ELF-1 (cell line): Measurements from ENCODE around the gene CNTNAP3B.
"Not testable (repeated sequence)": the region's sequence is repeated elsewhere in the genome, so short reads cannot be mapped to it uniquely, and the experiment has no call there.

Experiments used
- DNase-seq: peaks from one replicate; pipeline ENCODE4 v3.0.0-alpha.2; 2016; ENCODE audit warnings: low read depth, low spot score

The CNTNAP3B gene

DNA sequence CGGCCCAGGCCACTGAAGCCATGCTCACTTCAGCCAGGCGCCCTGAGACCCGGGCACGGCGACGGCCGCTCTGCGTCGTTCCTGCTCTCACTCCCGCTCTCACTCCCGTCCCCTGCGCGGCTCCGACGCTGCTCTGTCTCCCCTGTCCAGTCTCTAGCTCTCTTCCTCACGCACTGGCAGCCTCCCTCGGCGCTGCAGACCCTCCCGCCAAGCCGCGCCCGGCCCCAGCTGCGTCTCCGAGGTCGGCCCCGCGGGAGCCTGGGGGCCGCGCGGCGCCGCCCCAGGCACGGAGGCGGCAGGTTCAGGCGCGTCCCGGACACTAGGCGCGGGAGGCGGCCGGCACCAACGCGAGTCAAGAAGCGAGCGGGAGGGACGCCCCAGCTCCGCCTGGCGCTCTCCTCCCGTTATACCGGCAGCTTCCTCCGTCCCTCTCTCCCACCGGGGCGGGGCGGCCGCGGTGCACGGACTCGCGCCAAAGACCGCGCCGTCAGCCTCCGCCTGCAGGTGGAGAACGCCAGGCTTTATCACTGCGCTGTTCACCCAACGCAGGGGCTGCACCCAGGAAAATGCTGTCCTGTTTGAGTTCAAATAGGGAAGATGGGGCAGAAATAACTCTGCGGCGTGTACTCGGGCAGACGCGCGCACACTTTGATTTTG, at the start of gene CNTNAP3B:
TSS of gene CNTNAP3B (minus strand) at position 354 of the 657 bp plus-strand sequence. CDS start at position 22, 332 bp downstream.
- not testable (repeated sequence) for DNase-seq

DNA sequence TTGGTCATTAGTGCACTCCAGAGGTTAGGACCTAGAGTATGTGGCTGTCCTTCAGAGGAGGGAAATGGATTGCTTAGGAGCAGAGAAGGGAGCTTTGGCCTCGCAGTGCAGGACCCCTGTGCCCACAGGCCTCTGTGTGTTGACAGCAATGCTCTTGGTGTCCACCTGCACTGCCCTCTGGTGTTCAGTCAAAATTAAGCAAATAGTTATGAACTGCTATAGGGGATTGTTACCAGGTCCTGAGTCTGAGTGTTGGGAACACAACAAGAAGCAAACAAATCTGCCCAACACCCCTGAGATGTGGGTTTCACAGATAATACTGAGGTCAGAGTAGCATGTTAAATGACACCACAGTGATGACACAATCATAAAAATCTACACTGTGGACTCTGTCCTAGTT, 31.1 kb upstream of the CNTNAP3B start:
- not testable (repeated sequence) for DNase-seq

DNA sequence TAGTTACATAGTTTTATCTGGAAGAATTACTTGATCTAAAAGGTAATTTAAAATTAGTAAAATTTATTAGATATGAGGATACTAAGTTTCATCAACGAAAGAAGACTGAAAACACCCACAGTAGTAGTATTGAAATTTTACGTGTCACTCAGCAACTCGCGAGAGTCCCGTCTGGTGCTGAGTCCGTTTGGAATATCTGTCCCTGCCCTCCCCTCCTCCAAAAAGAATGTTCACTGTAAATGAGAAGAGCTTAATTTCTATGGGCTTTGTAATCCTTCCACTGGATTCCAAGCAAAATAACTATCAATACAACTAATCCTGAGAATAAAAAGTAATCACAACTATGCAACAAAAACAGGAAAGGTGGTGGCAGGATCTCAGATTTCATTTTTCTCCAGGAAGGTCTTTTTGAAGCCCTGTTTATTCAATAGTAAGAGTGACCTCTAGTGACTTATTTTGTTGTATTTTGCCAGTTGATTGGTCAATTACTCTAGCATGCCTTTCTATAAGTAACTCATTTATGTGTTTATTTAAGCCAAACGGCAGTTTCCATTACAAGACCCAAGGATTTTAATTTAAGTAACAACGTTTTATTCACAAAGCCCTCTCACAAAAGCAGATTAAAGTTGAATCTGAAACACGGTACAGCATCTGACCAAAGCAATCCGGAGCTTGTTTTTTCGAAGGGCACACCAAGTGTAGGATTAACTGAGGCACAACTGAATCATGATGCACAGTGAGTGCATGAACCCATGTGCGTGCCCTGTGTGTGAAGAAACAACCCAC, 2.0 kb downstream of the CNTNAP3B start:
- not testable (repeated sequence) for DNase-seq

DNA sequence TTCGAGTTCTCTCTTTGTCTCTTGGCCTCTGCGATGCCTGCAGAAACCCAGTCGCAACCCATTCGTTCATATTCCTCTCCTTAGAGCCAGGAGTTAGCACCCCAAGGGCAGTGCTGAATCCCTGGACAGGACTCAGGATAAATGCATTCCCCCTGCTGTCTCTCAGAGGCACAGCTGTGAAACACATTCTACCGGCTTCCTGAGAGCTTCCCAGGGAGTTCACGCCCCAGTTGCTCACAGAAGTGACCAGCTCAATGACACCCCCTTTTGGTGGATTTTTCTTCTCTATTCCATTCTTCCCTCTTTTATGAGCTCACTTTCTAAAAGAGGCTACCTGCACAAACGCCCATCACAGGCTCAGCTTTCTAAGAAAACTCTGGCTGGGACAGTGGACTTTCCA, 8.2 kb downstream of the CNTNAP3B start:
- peak; percentile 13 for DNase-seq

DNA sequence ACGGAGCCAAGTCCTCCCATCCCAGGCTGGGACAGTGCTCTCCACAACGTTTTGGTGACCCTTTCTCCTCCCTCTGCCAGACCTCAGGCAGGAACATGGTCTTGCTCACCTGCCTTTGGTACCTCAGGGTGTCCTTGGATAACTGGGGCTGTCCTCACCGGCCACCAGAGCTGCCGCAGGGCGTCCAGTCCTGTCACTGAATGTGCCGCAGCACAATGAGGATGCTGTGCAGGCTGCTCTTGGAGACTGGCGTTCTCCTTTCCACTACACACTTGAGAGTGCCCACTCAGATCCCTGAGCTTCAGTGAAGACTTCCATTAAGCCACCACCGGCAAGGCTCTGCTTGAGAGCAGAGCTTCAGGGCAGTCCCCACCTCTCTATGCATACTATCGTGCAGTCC, 33.3 kb downstream of the CNTNAP3B start:
- not testable (repeated sequence) for DNase-seq

DNA sequence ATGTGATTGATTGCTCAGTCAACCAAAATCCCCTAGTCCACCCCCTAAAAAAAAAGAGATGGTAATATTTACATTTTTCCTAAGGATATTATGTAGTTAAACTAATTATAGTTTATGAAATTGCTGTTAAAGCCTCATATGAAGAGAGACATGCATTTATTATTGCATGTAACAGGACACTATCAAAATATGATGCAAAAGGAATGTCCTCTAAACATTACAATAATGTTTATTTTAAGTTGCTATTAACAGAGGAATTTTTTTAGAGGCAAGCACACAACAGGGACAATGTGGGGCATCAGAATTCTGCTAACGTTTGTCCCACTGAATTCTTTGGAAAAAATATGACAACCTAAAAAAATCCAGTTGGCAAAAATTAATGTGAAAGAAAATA, 44.7 kb downstream of the CNTNAP3B start:
- not testable (repeated sequence) for DNase-seq

DNA sequence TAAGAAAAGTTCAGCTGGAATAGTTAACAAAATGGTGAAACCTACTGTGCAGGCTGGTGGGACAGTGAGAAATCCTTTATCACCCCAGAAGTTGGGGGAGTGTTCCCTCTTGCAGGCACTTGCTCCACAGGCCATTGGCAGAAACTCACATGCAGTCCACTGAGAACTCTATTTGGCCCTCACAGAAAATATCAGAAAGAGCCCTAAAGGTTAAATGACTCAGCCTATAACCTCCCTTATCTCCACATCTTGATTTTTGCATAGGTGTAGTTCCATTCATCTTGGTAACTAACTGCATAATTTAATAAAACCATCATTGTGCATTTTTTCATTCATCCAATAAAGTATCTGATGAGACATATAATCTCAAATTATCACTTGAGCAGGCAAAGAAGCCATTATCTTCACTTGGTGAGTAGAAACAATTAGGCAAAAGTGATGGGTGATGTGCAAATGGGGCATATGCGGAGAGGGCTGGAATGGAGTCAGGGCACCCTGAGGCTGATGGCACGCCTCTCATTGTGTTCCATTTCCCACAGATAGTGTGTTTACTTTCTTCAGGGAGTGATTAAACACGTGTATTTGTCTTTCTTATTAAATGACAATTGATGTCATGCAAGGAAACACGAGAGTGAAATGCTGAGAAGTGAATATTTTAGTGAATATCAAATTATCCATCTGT, 45.2 kb downstream of the CNTNAP3B start:
- DNase-seq, result not testable (repeated sequence)

DNA sequence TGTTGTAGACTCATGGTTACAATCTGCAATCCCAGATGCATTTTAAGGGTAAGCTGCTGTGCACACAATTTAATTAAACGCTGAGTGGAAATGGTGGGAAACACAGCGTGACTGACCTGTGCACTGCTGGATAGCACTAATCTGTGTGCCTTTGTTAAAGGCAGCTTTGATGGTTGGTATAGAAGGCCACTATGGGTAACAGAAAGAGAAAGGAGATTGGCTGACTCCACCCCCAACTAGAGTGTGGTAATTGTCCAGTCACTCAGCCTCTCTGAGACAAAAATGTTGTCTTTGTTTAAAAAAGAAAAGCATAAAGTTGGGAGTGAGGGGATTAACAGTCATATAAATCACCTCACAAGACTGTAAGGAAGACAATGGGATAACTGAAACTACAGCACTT, 48.9 kb downstream of the CNTNAP3B start:
- DNase-seq, result peak; percentile 2

DNA sequence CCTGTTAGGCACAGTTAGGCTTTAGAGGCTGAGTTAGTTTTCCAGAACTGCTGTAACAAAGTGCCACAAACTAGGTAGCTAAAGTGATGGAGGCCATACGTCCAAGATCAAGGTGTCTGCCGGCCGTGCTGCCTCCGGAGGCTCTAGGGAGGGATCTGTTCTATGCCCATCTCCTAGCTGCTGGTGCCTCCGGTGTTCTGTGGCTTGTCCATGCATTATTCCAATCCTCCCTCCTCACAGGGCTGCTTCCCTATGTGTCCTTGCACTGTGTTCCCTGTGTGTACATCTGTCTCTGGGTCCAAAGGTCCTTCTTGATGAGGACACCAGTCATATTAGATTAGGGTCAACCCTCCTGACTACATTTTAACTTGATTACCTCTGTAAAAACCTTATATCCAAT, 54.4 kb downstream of the CNTNAP3B start:
- DNase-seq, result not testable (repeated sequence)

DNA sequence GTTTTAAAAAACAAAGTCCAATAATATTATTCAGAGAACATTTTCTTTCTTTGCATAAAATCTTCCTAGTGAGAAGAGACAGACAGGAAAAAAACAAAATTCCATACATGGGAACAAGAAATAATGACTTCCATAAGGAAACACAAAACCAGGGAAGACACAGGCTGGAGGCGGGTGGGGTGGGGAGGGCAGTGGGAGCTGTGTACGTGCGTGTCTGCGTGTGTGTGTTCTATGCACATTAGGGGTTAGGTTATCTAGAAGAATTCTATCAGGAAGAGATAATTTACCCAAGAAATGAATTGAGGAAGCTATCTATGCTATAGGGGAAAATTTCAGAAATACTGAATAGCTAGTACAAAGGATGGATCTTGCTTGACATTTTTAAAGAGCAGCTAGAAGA, 58.2 kb downstream of the CNTNAP3B start:
- not testable (repeated sequence) for DNase-seq

DNA sequence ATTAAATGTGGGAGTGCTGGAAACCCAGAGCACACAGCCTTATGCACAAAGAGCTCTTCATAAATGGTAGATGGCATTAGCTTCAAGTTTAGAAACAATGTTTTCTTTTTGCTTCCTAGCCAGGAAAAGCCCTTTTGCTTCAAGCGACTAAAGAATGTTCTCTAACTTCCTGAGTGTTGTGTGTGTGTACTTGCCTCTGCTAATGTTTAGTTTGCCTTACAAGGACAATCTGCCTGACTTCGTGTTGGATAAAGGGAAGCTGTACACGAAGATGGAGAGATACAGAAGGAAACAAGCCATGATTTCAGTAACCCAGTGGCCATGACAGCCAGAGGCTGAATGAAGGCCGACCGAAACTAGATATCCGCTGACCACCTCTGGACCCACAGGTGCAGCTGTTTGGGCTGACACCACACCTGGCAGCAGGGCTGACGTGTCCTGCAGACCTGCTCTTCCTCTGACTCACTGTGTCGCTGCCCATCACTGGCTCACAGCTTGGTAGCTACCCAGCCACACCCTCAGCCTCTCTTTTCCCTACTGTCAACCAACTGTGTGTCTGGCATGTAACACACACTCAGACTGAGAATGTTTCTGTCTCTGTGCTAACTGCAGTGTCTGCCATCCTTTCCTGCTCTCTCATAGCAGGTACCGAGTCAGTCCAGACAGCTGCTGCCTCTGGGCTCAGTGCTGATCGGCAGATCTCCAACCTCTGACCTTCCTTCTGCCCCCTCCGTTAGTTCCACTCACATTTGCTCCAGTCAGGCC, 59.0 kb downstream of the CNTNAP3B start:
- not testable (repeated sequence) for DNase-seq

DNA sequence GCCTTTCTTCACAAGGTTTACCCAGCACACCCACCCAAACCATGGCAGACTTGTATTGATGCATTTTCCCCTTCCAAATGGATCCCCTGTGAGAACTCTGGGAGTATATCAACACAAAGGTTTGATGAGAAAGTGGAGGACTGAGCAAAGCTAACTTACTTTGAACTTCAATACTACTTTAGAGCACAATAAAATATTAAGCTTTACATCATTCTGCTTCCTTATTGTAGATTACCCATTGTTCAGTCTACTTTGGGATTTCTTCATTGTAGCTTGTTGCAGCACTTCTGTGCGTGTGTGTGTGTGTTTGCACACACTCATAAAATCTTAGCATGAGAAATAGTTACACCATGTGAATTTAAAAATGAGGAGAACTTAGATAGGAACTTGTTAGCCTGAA, 75.4 kb downstream of the CNTNAP3B start:
- DNase-seq, result not testable (repeated sequence)

DNA sequence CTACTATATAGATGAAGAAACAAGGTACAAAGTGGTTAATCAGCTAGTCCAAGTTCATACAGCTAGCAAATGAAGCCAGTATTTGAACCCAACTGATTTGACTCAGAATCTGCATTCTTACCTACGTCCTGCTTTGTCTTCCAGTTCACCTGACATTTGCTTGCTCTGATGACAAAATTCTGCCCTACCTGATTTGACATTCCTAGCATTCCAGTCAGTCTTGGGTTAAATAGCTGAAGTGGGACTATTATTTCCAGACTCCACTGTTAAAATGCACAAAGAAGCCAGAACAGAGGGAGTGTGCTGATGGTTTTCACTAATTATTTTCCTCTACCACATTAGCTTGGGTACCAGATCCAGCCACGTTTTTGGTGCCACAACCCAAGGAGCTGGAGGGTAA, 78.5 kb downstream of the CNTNAP3B start:
- not testable (repeated sequence) for DNase-seq

DNA sequence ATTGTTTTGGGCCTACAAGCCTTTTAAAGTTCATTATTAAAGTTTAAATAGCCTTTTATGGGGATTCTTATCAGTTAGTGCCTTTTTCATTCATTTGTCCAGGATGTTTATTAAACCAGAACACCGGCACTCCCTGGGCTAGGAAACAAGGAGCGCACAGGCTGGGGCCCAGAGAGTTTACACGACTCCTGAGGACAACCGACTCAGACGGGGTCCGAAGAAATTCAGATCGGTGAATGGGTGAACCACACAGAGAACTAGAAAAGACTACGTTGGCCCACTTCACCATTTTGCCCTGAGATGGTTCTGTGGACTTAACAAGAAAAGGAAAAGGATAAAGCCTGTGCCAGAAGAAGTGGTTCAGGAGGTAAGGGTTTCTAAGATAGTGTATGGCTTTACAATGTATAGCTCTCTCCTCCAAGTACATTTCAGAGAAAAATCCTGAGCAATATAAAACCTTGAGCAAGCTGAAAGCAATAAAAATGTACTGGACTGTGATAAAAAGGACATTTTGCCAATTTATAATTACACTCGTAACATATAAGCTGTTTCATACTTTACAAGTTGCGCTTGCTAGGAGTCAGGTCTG, 84.7 kb downstream of the CNTNAP3B start:
- DNase-seq, result not testable (repeated sequence)

DNA sequence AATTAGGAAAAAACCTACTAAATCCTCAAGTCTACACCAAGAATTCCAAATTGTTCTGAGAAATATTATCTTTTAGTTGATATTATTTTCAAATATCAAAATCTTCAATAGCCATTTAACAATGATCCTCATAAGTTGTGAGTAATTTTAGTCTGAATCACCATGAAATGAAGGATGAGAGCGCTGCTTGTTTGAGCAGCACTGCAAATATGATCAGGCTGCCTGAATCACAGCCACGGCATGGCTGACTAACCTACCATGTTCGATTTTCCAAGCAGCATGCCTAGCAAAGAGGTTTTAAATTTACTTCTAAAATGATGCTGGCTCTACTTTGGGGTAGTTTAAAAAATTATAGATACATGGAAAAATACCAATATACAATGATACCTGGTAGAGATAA, 95.7 kb downstream of the CNTNAP3B start:
- DNase-seq, result not testable (repeated sequence)

DNA sequence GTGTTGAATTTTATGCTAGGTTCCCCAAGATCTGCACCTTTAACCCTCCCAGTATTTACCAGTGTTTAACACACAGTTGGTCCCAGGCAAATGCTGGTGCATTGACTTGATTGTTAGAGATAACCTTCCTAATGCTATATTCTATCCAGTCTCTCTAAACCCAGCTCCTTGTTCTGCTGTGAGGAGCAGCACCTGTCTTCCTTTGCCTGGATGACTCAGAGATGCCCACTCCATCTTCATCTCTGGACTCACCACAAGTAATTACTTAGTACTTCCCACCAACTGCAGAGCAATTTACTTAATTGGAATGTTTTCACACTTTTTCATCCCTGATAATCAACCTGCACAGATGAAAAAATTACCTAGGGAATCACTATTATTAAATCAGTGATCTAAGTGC, 108.6 kb downstream of the CNTNAP3B start:
- DNase-seq, result not testable (repeated sequence)

DNA sequence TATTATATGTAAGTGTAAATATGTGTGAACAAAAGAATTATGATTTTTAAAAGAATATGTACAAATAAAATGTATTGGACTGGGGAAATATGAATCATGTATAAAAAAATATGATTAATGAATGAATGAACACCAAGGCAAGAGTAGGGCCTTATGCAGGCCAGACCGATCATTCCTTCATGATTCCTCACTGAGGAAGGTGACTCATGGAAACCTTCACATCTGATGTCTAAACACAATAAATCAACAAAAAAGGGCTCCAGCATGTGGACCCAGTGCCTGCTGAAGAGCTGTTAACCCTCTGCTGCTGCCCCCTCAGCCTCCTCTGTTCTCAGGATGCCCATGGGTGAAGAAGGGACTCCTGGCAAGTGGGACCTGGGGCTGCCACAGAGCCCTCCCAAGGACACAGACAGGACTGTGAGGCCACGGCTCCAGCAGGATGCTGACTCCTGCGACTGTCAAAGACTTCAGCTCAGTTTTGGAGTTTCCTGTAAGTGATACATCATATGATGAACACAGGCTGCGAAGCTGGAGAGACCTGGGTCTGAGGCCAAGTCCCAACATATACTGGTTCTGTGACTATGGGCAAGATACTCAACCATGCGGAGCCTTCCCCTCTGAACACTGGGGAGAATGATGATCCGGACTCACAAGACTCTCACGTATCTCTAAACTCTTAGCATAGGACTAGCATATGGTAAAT, 110.9 kb downstream of the CNTNAP3B start:
- DNase-seq, result not testable (repeated sequence)

DNA sequence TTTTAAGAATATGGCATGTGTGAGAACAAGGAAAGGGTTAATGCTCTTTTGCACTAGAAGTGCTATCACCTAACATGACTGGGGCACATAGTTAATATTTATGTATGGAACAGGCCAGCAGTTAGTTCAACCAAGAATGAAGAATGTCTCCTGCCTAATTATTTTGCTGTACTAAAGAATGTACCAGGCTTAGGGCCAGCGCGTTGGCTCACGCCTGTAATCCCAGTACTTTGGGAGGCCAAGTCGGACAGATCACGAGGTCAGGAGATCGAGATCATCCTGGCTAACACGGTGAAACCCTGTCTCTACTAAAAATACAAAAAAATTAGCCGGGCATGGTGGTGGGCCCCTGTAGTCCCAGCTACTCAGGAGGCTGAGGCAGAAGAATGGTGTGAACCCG, 114.9 kb downstream of the CNTNAP3B start:
- not testable (repeated sequence) for DNase-seq

DNA sequence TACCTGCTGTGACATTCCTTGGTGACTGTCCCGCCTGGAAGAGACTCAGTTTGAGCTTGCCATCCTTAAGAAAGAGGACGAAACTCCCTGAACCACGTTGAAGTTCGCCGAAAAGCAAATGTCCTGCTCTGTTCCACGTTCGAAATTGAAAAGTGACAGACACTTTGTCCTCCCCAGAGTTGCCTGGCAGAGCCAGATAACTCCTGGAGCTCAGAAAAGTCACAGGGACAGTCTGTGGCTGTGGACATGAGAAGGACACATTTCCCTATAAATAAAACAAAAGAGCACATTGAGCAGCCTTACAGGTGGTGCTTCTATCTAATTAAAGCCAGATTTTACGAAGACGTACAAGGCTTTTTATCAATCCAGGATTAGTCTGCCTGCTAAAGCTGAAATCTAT, 137.6 kb downstream of the CNTNAP3B start:
- DNase-seq, result not testable (repeated sequence)

DNA sequence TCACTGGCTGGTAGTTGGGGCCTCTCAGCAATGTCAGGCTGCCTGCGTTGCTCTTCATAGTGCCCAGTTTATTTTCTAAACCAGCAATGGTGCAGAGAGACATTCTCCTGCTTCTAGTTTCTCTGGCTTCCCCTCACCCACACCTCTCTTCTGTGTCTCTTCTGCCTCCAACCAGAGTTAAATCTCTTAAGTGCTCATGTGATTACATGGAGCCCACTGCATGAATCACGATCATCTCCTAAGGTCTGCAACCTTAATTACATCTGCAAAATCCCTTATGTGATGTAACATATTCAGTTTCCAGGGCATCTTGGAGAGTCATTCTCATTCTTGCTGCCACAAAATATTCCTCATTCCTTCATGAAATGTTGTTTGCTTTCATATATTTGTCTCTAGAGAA, 149.0 kb downstream of the CNTNAP3B start:
- DNase-seq, result not testable (repeated sequence)
